Pons (tissue), 1 donor: ENCODE measurements around the gene TRIM24.

Experiments used
- DNase-seq: peaks from one replicate; pipeline ENCODE4 v3.0.0-alpha.2; 2016; ENCODE audit warnings: low spot score

TRIM24 gene

DNA sequence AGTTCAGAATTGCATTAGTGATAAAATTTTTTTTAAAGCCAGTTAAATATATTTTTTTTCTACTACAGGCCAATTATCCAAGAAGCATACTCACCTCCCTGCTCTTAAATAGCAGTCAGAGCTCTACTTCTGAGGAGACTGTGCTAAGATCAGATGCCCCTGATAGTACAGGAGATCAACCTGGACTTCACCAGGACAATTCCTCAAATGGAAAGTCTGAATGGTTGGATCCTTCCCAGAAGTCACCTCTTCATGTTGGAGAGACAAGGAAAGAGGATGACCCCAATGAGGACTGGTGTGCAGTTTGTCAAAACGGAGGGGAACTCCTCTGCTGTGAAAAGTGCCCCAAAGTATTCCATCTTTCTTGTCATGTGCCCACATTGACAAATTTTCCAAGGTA is 119.1 kb downstream of the TRIM24 start:
- DNase-seq: no peak

- DNase-seq: no peak
These were observed 119.6 kb downstream of the TRIM24 start for GRCh38 chr7:138579671-138580070.

DNA sequence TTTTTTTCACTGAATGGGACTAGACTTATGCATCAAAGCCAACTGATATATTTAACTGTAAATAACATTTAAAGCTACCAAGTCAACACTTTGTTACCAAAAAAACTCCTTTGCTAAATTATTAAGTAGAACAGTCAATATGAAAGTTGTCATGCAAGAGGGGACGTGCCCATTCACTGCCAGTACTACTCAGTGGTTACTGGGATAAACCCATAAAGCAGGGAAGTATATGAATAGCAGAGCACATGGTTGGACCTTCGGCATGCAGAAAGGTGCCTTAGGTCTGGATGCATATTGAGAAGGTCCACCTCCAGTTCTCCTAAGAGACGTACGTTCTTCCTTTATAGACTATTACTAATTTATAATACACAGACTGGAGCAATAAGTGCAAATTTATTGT is 121.0 kb downstream of the TRIM24 start:
- no peak for DNase-seq

GRCh38 chr7:138584283-138584682 is 124.2 kb downstream of the TRIM24 start:
- DNase-seq: no peak

DNA sequence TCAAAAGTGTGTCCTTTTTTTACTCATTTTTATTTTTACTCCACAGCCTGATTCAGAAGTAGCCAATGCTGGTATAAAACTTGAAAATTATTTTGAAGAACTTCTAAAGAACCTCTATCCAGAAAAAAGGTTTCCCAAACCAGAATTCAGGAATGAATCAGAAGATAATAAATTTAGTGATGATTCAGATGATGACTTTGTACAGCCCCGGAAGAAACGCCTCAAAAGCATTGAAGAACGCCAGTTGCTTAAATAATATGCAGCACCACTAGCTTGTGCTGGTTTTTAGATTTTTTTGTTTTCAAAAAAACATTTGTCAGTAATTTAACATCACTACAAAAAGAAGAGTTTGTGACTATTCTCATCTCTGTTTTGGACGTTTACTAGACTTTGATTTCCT is 124.6 kb downstream of the TRIM24 start:
- DNase-seq: no peak

- DNase-seq: no peak
These were observed 125.4 kb downstream of the TRIM24 start for GRCh38 chr7:138585283-138585993.

GRCh38 chr7:138587485-138587884 is 127.4 kb downstream of the TRIM24 start:
- no peak for DNase-seq

GRCh38 chr7:138588986-138589385 is 128.9 kb downstream of the TRIM24 start:
- DNase-seq: no peak

DNA sequence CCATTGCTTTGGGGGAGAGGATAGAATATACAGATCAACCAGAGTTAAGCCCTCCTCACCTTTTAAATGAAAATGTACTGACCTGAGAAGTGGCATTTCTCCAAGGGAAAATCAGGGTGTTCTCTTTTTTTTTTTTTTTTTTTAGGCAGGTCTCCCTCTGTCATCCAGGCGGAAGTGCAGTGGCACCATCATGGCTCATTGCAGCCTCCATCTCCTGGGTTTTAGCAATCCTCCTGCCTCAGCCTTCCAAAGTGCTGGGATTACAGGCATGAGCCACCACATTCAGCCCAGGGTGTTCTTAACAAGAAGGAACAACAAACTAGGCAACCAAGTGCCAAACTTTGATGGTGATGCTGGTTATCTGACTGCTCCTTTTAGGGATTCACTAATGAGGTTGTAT is 130.1 kb downstream of the TRIM24 start:
- DNase-seq: no peak

GRCh38 chr7:138595454-138595853 is 135.4 kb downstream of the TRIM24 start:
- no peak for DNase-seq

- DNase-seq: no peak
These were observed 142.4 kb downstream of the TRIM24 start for GRCh38 chr7:138602451-138602850.

DNA sequence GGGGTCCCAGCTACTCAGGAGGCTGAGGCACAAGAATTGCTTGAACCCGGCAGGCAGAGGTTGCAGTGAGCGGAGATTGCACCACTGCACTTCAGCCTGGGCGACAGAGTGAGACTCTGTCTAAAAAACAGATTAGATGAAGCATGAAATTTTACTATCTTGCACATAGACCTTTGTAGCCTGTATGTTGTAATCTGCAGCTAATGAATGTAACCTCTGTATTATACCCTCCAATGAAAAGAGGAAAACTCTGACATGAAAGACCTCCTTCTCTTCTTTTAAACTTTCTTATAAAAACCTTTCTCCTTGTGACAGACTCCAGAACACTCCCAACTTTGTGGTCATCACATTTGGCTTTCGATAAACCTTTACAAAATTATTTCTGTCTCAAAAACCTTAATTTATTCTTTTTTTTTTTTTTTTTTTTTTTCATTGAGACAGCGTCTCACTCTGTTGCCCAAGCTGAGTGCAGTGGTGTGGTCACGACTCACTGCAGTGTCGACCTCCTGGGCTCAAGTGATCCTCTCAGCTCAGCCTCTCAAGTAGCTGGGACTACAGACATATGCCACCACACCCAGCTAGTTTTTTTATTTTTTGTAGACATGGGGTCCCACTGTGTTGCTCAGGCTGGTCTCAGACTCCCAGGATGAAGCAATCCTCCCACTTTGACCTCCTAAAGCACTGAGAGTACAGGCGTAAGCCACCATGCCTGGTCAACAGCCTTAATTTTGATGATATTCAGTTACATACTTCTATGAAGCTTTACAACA is 143.7 kb downstream of the TRIM24 start:
- DNase-seq: no peak

DNA sequence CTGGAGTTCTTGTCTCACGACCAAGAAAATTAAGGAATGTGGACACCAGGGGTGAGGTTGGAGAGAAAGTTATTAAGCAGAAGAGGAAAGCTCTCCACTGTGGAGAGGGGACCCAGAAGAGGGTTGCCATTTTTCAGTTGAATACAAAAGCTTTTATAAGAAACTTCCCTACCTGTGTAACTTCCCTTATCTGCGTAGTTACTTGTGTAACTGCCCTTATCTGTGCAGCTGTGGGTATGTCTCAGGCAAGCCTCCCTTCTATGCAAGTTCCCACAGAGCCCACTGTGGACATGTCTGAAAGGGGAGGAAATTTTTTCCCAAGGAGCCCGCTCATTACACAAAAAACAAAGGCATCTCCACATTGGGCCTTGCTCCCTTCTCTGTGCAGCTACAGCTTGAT is 146.2 kb downstream of the TRIM24 start:
- no peak for DNase-seq

- DNase-seq: no peak
These were observed 147.4 kb downstream of the TRIM24 start for GRCh38 chr7:138607216-138608126.

DNA sequence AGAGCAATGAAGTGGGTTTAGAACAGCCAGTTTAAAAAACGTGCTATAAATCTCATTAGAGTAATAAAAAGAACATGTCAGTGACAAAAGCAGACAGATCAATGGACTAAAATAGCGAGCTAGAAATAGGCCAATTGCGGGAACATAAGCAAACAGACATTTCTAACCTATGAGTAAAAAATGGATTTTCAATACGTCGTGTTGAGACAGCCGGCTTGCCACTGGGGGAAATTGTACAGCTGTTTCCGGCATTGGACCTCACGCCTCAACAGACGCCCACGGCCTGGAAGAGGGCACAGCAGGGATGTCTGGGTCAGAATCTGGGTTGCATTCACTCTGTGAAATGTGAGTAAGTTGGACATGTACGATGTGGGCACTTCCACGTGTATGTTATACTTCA is 148.2 kb downstream of the TRIM24 start:
- no peak for DNase-seq

GRCh38 chr7:138610671-138611170 is 150.7 kb downstream of the TRIM24 start:
- DNase-seq: no peak

GRCh38 chr7:138613630-138614029 is 153.6 kb downstream of the TRIM24 start:
- DNase-seq: no peak

DNA sequence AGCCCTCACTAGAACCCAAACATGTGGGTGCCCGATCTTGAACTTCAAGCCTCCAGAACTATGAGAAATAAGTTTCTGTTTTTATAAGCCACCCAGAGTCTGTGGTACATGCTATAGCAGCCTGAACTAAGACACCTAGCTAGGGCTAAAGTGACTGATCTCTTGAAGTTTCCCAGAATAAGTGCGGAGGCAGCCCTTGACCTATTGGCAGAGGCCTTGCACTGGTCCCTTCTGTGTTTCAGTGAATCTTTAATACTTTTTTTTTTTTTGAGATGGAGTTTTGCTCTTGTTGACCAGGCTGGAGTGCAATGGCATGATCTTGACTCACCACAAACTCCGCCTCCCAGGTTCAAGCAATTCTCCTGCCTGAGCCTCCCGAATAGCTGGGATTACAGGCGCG is 156.0 kb downstream of the TRIM24 start:
- no peak for DNase-seq

GRCh38 chr7:138618506-138618905 is 158.4 kb downstream of the TRIM24 start:
- no peak for DNase-seq

GRCh38 chr7:138618933-138619332 is 158.9 kb downstream of the TRIM24 start:
- no peak for DNase-seq

GRCh38 chr7:138622841-138623240 is 162.8 kb downstream of the TRIM24 start:
- no peak for DNase-seq

DNA sequence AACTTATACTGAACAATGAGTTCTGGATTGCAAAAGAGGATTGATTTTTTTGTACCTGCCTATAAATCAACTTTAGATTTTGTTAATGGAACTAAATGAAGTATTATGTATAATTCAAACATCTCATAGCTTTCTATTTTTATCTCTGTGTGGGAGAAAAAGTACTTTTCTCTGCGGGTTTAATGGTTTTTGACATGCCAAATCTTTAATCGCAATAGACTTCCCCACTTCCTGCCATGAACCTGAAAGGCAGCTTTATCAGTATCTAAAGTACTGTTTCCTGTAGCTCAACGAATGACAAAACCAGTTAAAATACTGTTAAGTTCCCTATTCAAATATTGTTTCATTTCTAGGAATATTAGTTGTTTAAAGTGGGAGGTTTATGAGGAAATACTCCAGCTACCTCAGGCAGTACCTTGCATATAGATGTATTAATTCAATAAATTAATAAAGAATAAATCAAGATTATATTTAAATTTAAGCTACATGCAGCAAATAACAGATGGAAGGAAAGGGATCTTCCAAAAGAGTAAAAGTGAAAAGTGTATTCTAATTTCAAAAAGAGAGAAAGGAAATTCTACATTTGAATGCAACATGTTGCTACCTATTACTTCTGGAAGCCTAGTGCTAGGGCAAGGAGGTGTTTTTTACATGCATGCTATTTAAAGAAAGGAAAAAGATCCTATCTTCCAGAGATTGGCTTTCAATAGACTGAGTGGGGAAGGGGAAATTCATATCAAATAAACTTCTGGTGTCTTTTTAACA is 165.2 kb downstream of the TRIM24 start:
- no peak for DNase-seq
